DND-41 (cell line): ENCODE results near the gene ZNF398.

Experiments
- ATAC-seq: fragments of 200-7000 bp; cut with Tn5 transposase; 3 replicates; pipeline ENCODE4 v1.9.1; 2021; ENCODE audit warnings: low read depth; ENCODE audit not compliant: insufficient read depth
- DNase-seq: peaks from one replicate; pipeline ENCODE4 v3.0.0-alpha.2; 2020
- H2AFZ ChIP-seq: 2 replicates; pipeline ENCODE4 v1.6.0; 2012; ENCODE audit warnings: low read depth, low read length
- H3K27ac ChIP-seq: 2 replicates; pipeline ENCODE4 v1.5.1; 2012; ENCODE audit warnings: low read length, inconsistent platforms
- H3K27me3 ChIP-seq: fragments of 200-600 bp; sonication (generic); 2 replicates; pipeline ENCODE4 v1.6.0; 2012; ENCODE audit warnings: low read length, mild to moderate bottlenecking, inconsistent platforms; ENCODE audit not compliant: insufficient read depth, poor library complexity
- H3K36me3 ChIP-seq: 2 replicates; pipeline ENCODE4 v1.5.1; 2012; ENCODE audit warnings: low read length, inconsistent platforms; ENCODE audit not compliant: insufficient read depth
- H3K4me1 ChIP-seq: 2 replicates; pipeline ENCODE4 v1.5.1; 2012; ENCODE audit warnings: mild to moderate bottlenecking, low read length; ENCODE audit not compliant: insufficient read depth
- H3K4me2 ChIP-seq: 2 replicates; pipeline ENCODE4 v1.6.0; 2012; ENCODE audit warnings: mild to moderate bottlenecking, moderate library complexity, low read length, inconsistent platforms; ENCODE audit not compliant: insufficient read depth
- H3K4me3 ChIP-seq, 2 experiments: fragments of 200-600 bp in 1 of 2; shearing (Covaris generic) in 1 of 2; 2 replicates each; pipeline ENCODE4 v1.5.1; 2012 to 2016; ENCODE audit warnings: inconsistent platforms in 2 of 2, low read length in 2 of 2, mild to moderate bottlenecking in 2 of 2, low read depth in 1 of 2, moderate library complexity in 1 of 2
- H3K79me2 ChIP-seq: 2 replicates; pipeline ENCODE4 v1.6.0; 2012; ENCODE audit warnings: low read length, inconsistent platforms; ENCODE audit not compliant: insufficient read depth
- H3K9ac ChIP-seq: 2 replicates; pipeline ENCODE4 v1.6.0; 2012; ENCODE audit warnings: low read depth, mild to moderate bottlenecking, inconsistent platforms, low read length, moderate library complexity
- H3K9me3 ChIP-seq: 2 replicates; pipeline ENCODE4 v1.5.1; 2012; ENCODE audit warnings: low read length, moderate library complexity, mild to moderate bottlenecking, inconsistent platforms; ENCODE audit not compliant: insufficient read depth, severe bottlenecking
- H4K20me1 ChIP-seq: 2 replicates; pipeline ENCODE4 v1.6.0; 2012; ENCODE audit warnings: low read length; ENCODE audit not compliant: insufficient read depth
- EZH2 ChIP-seq: IDR thresholded peaks from 3 replicates; pipeline ENCODE4 v1.6.1; 2012; ENCODE audit warnings: borderline replicate concordance, low read depth, mild to moderate bottlenecking, moderate library complexity, low read length, inconsistent platforms; ENCODE audit not compliant: severe bottlenecking
- TF ChIP-seq, protein P1 (sequence below): IDR thresholded peaks from 2 replicates; pipeline ENCODE4 v1.5.1; 2012; ENCODE audit warnings: borderline replicate concordance, low read length, moderate library complexity, mild to moderate bottlenecking; ENCODE audit not compliant: poor library complexity, severe bottlenecking; ENCODE audit errors: extremely low read depth

The ZNF398 gene

DNA sequence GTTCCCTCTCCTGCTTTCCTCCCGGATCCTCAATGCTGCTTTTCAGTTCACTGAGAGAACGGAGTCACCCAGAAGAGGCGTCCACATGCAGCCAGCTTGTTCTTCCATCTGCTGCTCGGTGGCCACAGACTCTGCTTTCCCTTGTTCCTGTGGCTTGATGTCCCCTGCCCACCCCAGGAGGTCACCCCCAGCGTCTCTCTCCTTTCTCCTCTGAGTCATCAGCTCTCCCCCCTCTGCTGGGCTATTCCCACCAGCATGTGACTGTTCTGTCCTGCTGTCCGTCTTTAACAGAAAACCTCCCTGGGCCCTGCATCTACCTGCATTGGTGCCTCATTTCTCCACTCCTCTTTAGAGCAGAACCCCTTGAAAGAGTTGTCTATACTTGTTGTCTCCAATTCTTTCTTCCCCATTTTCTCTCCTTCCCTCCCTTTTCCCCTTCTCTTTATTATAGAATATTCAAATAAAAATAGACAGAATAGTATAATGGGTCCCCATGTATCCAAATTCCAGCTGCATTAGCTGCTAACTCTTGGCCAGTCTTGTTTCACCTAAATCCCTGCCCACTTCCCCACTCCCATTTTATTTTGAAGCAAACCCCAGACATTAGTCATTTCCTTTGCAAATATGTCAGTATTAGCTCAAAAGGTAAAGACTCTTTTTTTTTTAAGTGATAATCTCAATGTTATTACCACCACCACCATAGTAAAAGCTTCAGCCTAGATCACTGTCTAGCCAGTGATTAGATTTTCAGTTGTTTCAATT lies 52.2 kb downstream of the ZNF398 start:
- Histone ChIP-seq H3K4me2 (0 out of 2 replicates have a peak overlapping the region, but pooled peaks have one; percentile 16), H3K4me3 (no peak overlapping the region), H3K36me3 (peaks cover 64% of the 10 kb centered on the region), H3K4me1 (peaks cover 33% of the 10 kb centered on the region), H3K79me2 (peaks cover 80% of the 10 kb centered on the region), H3K27ac (no peak overlapping the region), H3K27me3 (no peaks in the 10 kb centered on the region), H3K9me3 (no peaks in the 10 kb centered on the region), H3K9ac (no peak overlapping the region), H4K20me1 (peaks cover 39% of the 10 kb centered on the region), H2AFZ (no peak overlapping the region)
- DNase-seq (no peak), ATAC-seq (no peak)
- TF ChIP-seq EZH2: no peak
- TF ChIP-seq, protein P1, sequence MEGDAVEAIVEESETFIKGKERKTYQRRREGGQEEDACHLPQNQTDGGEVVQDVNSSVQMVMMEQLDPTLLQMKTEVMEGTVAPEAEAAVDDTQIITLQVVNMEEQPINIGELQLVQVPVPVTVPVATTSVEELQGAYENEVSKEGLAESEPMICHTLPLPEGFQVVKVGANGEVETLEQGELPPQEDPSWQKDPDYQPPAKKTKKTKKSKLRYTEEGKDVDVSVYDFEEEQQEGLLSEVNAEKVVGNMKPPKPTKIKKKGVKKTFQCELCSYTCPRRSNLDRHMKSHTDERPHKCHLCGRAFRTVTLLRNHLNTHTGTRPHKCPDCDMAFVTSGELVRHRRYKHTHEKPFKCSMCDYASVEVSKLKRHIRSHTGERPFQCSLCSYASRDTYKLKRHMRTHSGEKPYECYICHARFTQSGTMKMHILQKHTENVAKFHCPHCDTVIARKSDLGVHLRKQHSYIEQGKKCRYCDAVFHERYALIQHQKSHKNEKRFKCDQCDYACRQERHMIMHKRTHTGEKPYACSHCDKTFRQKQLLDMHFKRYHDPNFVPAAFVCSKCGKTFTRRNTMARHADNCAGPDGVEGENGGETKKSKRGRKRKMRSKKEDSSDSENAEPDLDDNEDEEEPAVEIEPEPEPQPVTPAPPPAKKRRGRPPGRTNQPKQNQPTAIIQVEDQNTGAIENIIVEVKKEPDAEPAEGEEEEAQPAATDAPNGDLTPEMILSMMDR: no peak

GRCh38 chr7:149202831-149203231 lies 55.6 kb downstream of the ZNF398 start:
- H3K36me3 ChIP-seq: peaks cover 87% of the 10 kb centered on the region
- no peak overlapping the region for H3K4me3 ChIP-seq
- H3K9ac ChIP-seq: no peak overlapping the region
- no peaks in the 10 kb centered on the region for H3K9me3 ChIP-seq
- H3K4me1 ChIP-seq: peaks cover 10% of the 10 kb centered on the region; the same call in 1 of the 2 replicates
- H4K20me1 ChIP-seq: peaks cover 35% of the 10 kb centered on the region; the same call in 1 of the 2 replicates
- H2AFZ ChIP-seq: no peak overlapping the region
- peaks cover 54% of the 10 kb centered on the region for H3K79me2 ChIP-seq
- ATAC-seq (no peak), DNase-seq (no peak)
- H3K27ac ChIP-seq: no peak overlapping the region
- no peak overlapping the region for H3K4me2 ChIP-seq
- no peaks in the 10 kb centered on the region for H3K27me3 ChIP-seq
- no peak for TF ChIP-seq EZH2
- TF ChIP-seq, protein P1: no peak

DNA sequence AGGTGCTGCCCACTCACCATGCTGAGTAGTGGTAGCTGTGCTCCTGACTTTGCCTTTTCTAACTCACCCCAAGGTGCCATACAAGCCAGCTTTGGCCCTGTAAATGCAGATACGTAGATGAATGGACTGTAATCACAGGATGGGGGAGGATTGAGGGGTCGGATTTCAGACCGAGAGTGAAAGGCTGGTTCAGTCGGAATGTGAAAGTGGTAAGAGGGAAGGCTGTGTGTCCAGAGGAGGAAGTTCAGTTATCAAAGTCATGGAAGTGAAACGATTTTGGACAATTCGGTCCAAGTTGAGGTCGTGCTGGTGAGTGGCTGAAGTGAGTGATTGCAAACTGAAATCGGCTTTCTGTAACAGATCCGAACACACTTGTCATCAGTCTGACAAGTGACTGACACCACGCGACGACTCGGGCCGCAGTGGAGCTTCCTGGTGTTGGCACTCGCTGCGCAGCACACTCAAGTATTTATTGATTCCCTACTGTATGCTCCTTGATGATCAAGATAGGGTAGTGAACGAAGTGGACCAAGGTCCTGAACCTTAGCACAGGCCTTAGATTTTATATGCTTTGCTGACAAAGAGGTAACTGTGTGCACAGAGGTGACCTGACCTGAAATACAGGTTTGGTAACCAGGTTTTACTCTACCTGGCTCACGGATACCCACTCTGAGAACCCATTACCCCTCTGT lies 58.6 kb downstream of the ZNF398 start:
- no peak for TF ChIP-seq EZH2
- TF ChIP-seq, protein P1: no peak
- Histone ChIP-seq H3K79me2 (peaks cover 33% of the 10 kb centered on the region), H3K9me3 (no peaks in the 10 kb centered on the region), H3K36me3 (peaks cover 83% of the 10 kb centered on the region), H3K4me3 (no peak overlapping the region), H3K9ac (no peak overlapping the region), H3K27me3 (no peaks in the 10 kb centered on the region), H3K4me1 (no peaks in the 10 kb centered on the region), H2AFZ (no peak overlapping the region), H4K20me1 (peaks cover 26% of the 10 kb centered on the region; the same call in 1 of the 2 replicates), H3K27ac (no peak overlapping the region), H3K4me2 (no peak overlapping the region)
- ATAC-seq (no peak), DNase-seq (no peak)
